PC-3 (cell line): Measurements from ENCODE around the gene COPZ1. TPM values are rescaled to one million over a fixed set of nuclear protein-coding genes. Genes with fewer than 3 reads are reported as not detected.

Source experiments
- ATAC-seq: fragments of 200-7000 bp; cut with Tn5 transposase; 2 replicates; pipeline ENCODE4 v1.9.1; 2020; ENCODE audit warnings: mild to moderate bottlenecking, moderate library complexity
- BruUV-seq: library from RNA; stranded (reverse); fragments of 400-500 nt; replicated peaks from 2 replicates; lab custom pipeline; 2021; lab: Mats Ljungman, UMichigan
- CTCF ChIA-PET: fragments of 300-600 bp; sonication (Branson Sonifier 250); formaldehyde crosslinking; loops from one replicate; lab custom pipeline; 2022; ENCODE audit warnings: antibody characterized with exemption; lab: Charles Lee
- POLR2A ChIA-PET: fragments of 300-600 bp; sonication (Branson Sonifier 250); formaldehyde crosslinking; loops from one replicate; lab custom pipeline; 2022; ENCODE audit warnings: antibody characterized with exemption; ENCODE audit not compliant: unreplicated experiment; lab: Charles Lee
- DNase-seq: peaks from one replicate; pipeline ENCODE4 v3.0.0-alpha.2; 2015
- H2AFZ ChIP-seq: fragments of 300-600 bp; sonication (generic); 2 replicates; pipeline ENCODE4 v1.6.0; 2016; ENCODE audit warnings: antibody characterized with exemption, low read length
- H3F3A ChIP-seq: fragments of 300-600 bp; sonication (generic); one replicate; pipeline ENCODE4 v1.6.0; 2017; ENCODE audit warnings: antibody characterized with exemption, low read length, control low read depth, mild to moderate bottlenecking; ENCODE audit not compliant: unreplicated experiment
- H3K27ac ChIP-seq: fragments of 300-600 bp; sonication (generic); 2 replicates; pipeline ENCODE4 v1.5.1; 2016; ENCODE audit warnings: mild to moderate bottlenecking, low read length
- H3K27me3 ChIP-seq: fragments of 300-600 bp; sonication (generic); 2 replicates; pipeline ENCODE4 v1.6.1; 2016; ENCODE audit warnings: low read length, mixed read lengths
- H3K36me3 ChIP-seq: fragments of 300-600 bp; sonication (generic); 2 replicates; pipeline ENCODE4 v1.6.1; 2016; ENCODE audit warnings: low read depth, mixed run types, low read length, mixed read lengths
- H3K4me1 ChIP-seq: fragments of 300-600 bp; sonication (generic); 2 replicates; pipeline ENCODE4 v1.5.1; 2016; ENCODE audit warnings: low read length; ENCODE audit not compliant: insufficient read depth
- H3K4me2 ChIP-seq: fragments of 300-600 bp; sonication (generic); 2 replicates; pipeline ENCODE4 v1.6.0; 2016; ENCODE audit warnings: low read length
- H3K4me3 ChIP-seq: fragments of 300-600 bp; sonication (generic); 2 replicates; pipeline ENCODE4 v1.5.1; 2016; ENCODE audit warnings: mild to moderate bottlenecking, low read length, mixed read lengths
- H3K79me2 ChIP-seq: fragments of 300-600 bp; sonication (generic); 2 replicates; pipeline ENCODE4 v1.6.1; 2017; ENCODE audit warnings: low read length, mixed read lengths
- H3K9ac ChIP-seq: fragments of 300-600 bp; sonication (generic); 2 replicates; pipeline ENCODE4 v1.6.0; 2016; ENCODE audit warnings: mild to moderate bottlenecking, low read length
- H3K9me2 ChIP-seq: fragments of 300-600 bp; sonication (generic); replicated peaks from 2 replicates; pipeline ENCODE4 v1.6.1; 2016; ENCODE audit warnings: mixed run types, low read length, mixed read lengths
- H3K9me3 ChIP-seq: fragments of 300-600 bp; sonication (generic); 2 replicates; pipeline ENCODE4 v1.6.1; 2016; ENCODE audit warnings: low read length, mixed read lengths
- H4K20me1 ChIP-seq: fragments of 300-600 bp; sonication (generic); 2 replicates; pipeline ENCODE4 v1.6.1; 2016; ENCODE audit warnings: low read length, mixed read lengths
- CTCF ChIP-seq: fragments of 300-600 bp; sonication (generic); conservative IDR thresholded peaks from 2 replicates; pipeline ENCODE4 v1.5.1; 2017; ENCODE audit warnings: antibody characterized with exemption, low read depth, mild to moderate bottlenecking, low read length
- EZH2 ChIP-seq: fragments of 300-600 bp; sonication (generic); IDR thresholded peaks from one replicate; pipeline ENCODE4 v1.6.1; 2017; ENCODE audit warnings: antibody characterized with exemption, mild to moderate bottlenecking, low read length; ENCODE audit not compliant: unreplicated experiment
- EZH2phosphoT487 ChIP-seq: fragments of 300-600 bp; sonication (generic); IDR thresholded peaks from 2 replicates; pipeline ENCODE4 v1.6.1; 2018; ENCODE audit warnings: mild to moderate bottlenecking, antibody characterized with exemption, low read length, borderline replicate concordance
- intact Hi-C: fragments of 100-400 bp; cut with micrococcal nuclease; formaldehyde crosslinking; loops from 2 replicates; pipeline ENCODE4 v1.9.0; 2023
- total RNA-seq: library from RNA; depleted of rRNA; stranded (reverse); fragments of >200 nt; gene quantifications from 2 replicates; pipeline ENCODE4 v1.2.3, GENCODE V29; 2014

Gene COPZ1
- total RNA-seq, 1 experiment from 2014 or later = 121 TPM

- Histone ChIP-seq H3K9ac (no peak overlapping the region), H3F3A (no peaks in the 10 kb centered on the region), H3K4me2 (no peak overlapping the region), H3K27ac (no peak overlapping the region), H4K20me1 (no peaks in the 10 kb centered on the region), H2AFZ (no peak overlapping the region), H3K9me3 (no peaks in the 10 kb centered on the region), H3K36me3 (peaks cover 6% of the 10 kb centered on the region; the same call in 1 of the 2 replicates), H3K4me3 (no peak overlapping the region), H3K9me2 (no peaks in the 10 kb centered on the region), H3K79me2 (peaks cover 77% of the 10 kb centered on the region), H3K27me3 (no peaks in the 10 kb centered on the region), H3K4me1 (peaks cover 16% of the 10 kb centered on the region)
- TF ChIP-seq EZH2 = no peak
- no peak for TF ChIP-seq CTCF
- TF ChIP-seq EZH2phosphoT487 = no peak
- DNase-seq (no peak), ATAC-seq (no peak)
- POLR2A ChIA-PET = no interaction called here
- intact Hi-C loops = no loop called here
- BruUV-seq = no TSS peak
- CTCF ChIA-PET = no interaction called here
These were observed 8.6 kb downstream of the COPZ1 start for GRCh38 chr12:54333420-54334034.

- DNase-seq = no peak
- no peak overlapping the region for H3K27ac ChIP-seq
- no peak for ATAC-seq
- no peaks in the 10 kb centered on the region for H3K4me1 ChIP-seq
- H3K79me2 ChIP-seq = peaks cover 41% of the 10 kb centered on the region
- H3K9me3 ChIP-seq = no peaks in the 10 kb centered on the region
- POLR2A ChIA-PET = interaction anchor here (0.7 kb wide), 1 partner anchor 22 kb away, joined by 5 read pairs; no protein-coding TSS in a partner anchor
- no peaks in the 10 kb centered on the region for H4K20me1 ChIP-seq
- intact Hi-C loops = no loop called here
- no peaks in the 10 kb centered on the region for H3K9me2 ChIP-seq
- no peak overlapping the region for H3K9ac ChIP-seq
- H3K4me3 ChIP-seq = no peak overlapping the region
- H3F3A ChIP-seq = no peaks in the 10 kb centered on the region
- CTCF ChIA-PET = no interaction called here
- TSS peak; percentile 16 for BruUV-seq
- H2AFZ ChIP-seq = no peak overlapping the region
- no peaks in the 10 kb centered on the region for H3K27me3 ChIP-seq
- H3K4me2 ChIP-seq = no peak overlapping the region
- no peak for TF ChIP-seq EZH2
- no peak for TF ChIP-seq CTCF
- no peak for TF ChIP-seq EZH2phosphoT487
- peaks cover 11% of the 10 kb centered on the region for H3K36me3 ChIP-seq
These were observed 12.4 kb downstream of the COPZ1 start for GRCh38 chr12:54337280-54337842.
